Prostate gland (tissue), 2 donors: ENCODE data around the gene ARHGEF4.

Experiments used
- CTCF ChIP-seq, 4 experiments: fragments of 200-600 bp in 2 of 4; fragments of 450-650 bp in 2 of 4; sonication (generic) in 2 of 4; IDR thresholded peaks; 1 replicate in 3 of 4; 2 replicates in 1 of 4; pipeline ENCODE4 v1.5.1; 2016 to 2019; ENCODE audit warnings: antibody characterized with exemption in 4 of 4, mild to moderate bottlenecking in 2 of 4, moderate library complexity in 2 of 4
- POLR2A ChIP-seq: fragments of 450-650 bp; IDR thresholded peaks from one replicate; pipeline ENCODE4 v1.6.1; 2016; ENCODE audit warnings: antibody characterized with exemption, mild to moderate bottlenecking

- TF ChIP-seq POLR2A: no peak
- TF ChIP-seq CTCF (IDR thresholded peaks at IDR 0.05): no peak
These were observed 202.4 kb downstream of the ARHGEF4 start for GRCh38 chr2:131039101-131039440.
